ENCODE results near the gene MYCL. TPM values are rescaled to one million over a fixed set of nuclear protein-coding genes. Genes with fewer than 3 reads are reported as not detected.

MYCL gene
- total and polyA plus RNA-seq, 10 of the 15 experiments (the other 5 are each of a cell fraction or from before 2014, with no cell fraction given) = 0.11 to 1.4 (median 0.40) TPM; not detected in 1

DNA sequence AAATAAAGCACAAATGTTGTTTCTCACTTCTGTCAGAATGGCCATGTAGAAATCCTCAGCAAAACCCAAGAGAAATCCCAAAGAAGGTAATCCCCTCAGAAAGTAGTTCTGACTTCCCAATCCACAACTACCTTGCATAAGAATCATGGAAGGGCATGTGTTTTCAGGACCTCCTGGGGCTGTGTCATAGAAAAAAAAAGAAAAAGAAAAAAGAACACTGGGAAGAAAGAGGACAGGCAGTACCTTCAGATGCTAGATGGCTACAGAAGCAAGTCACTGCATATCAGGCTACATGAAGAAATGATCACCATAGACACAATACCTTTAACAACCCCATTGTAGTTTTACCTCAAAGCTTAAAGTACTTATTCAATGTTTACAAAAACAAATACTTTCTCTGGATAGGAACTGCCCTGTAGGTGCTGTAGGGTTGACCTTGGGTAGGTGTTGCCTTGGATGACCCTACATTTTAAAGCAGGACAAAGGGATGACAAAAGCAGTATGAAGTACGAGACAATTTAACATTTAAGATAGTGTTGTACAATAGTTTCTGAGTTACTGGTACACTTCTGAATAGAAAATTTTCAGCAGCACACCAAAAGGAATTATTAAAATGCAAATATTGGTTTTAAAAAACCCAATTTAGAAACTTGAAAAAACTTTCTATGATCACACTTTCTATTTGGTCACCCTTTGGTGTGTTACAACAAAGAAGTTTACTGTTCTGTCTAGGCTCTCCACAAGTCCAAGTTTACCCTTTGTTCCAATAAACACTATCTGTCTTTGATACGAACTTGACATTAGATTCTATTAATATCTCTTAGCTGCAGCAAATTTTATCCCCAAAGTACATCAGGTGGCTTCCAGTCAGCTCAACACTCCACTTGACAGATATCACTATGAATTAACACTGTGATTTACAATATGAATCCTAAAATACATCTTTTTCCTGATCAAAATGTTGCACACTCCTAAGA is 23.4 kb downstream of the MYCL start (continued):
- TF ChIP-seq, protein P1, sequence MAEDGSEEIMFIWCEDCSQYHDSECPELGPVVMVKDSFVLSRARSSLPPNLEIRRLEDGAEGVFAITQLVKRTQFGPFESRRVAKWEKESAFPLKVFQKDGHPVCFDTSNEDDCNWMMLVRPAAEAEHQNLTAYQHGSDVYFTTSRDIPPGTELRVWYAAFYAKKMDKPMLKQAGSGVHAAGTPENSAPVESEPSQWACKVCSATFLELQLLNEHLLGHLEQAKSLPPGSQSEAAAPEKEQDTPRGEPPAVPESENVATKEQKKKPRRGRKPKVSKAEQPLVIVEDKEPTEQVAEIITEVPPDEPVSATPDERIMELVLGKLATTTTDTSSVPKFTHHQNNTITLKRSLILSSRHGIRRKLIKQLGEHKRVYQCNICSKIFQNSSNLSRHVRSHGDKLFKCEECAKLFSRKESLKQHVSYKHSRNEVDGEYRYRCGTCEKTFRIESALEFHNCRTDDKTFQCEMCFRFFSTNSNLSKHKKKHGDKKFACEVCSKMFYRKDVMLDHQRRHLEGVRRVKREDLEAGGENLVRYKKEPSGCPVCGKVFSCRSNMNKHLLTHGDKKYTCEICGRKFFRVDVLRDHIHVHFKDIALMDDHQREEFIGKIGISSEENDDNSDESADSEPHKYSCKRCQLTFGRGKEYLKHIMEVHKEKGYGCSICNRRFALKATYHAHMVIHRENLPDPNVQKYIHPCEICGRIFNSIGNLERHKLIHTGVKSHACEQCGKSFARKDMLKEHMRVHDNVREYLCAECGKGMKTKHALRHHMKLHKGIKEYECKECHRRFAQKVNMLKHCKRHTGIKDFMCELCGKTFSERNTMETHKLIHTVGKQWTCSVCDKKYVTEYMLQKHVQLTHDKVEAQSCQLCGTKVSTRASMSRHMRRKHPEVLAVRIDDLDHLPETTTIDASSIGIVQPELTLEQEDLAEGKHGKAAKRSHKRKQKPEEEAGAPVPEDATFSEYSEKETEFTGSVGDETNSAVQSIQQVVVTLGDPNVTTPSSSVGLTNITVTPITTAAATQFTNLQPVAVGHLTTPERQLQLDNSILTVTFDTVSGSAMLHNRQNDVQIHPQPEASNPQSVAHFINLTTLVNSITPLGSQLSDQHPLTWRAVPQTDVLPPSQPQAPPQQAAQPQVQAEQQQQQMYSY (CRISPR knock-in tag; IDR thresholded peaks at IDR 0.05) = no peak
- TF ChIP-seq PML (IDR thresholded peaks at IDR 0.05; ENCODE audit: low read length) = 0 out of 2 replicates have a peak, but pooled peaks have one; percentile 21
- peak; percentile 71 for TF ChIP-seq MEF2B (IDR thresholded peaks at IDR 0.05; ENCODE audit: partially characterized antibody, poor library complexity, severe bottlenecking)
- no peak for TF ChIP-seq HCFC1 (IDR thresholded peaks at IDR 0.05; ENCODE audit: low read length)

DNA sequence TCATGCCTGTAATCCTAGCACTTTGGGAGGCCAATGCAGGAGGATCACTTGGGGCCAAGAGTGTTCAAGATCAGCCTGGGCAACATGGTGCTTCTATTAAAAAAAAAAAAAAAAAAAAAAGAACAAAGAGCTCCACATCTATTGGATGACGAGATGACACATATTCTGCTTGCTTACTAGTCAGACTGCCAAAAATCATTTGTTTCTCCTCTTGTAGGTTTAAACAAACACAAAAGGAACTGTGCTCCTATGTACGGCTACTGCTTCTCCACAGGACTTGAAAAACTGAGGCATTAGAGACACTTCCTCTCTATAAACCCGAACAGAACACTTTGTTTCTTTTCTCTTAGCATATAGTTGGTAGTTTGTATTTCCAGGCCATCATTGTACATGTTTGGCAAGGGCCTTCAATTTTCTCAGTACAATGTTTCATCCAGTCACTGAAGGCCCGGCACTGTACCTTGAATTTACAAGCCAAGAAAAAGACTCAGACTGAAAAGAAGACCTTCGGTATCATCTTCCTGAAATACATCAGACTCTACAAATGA is 24.4 kb downstream of the MYCL start:
- peaks cover 24% of the 10 kb centered on the region for H3K4me1 ChIP-seq (ENCODE audit: control insufficient read depth, insufficient read depth, low read length)
- FAIRE-seq = no peak
- ChIA-PET RAD21 (ENCODE audit: unreplicated experiment) (interaction anchor here (0.6 to 1.6 kb wide), 4 partner anchors 30 to 988 kb away, joined by 3 to 5 read pairs (median 3); no protein-coding TSS in a partner anchor), SMC1A (ENCODE audit: uncharacterized antibody, unreplicated experiment) (interaction anchor here (1.5 kb wide), 1 partner anchor 23 kb away, joined by 3 read pairs; no protein-coding TSS in a partner anchor), POLR2A (interaction anchor here (0.6 to 0.8 kb wide), 4 partner anchors 27 to 108 kb away, joined by 4 to 6 read pairs (median 4); no protein-coding TSS in a partner anchor), CTCF (interaction anchor here (0.6 to 2.4 kb wide), 6 partner anchors 16 to 667 kb away, joined by 3 to 6 read pairs (median 3); no protein-coding TSS in a partner anchor)
- H3K9me3 ChIP-seq (replicated peaks; ENCODE audit: control insufficient read depth, insufficient read depth, low read length) = no peaks in the 10 kb centered on the region
- no peaks in the 10 kb centered on the region for H3K27me3 ChIP-seq (replicated peaks in 1 of 2; ENCODE audit: control insufficient read depth in 2 of 2, insufficient read depth in 2 of 2, low read length in 1 of 2)
- no peak for DNase-seq (ENCODE audit: low read depth, low spot score)
- peak overlapping the region; percentile 46; the same call in 1 of the 2 replicates for H3K4me3 ChIP-seq
- peak overlapping the region; percentile 17; the same call in 1 of the 2 replicates for H3K4me2 ChIP-seq (ENCODE audit: control insufficient read depth, insufficient read depth)
- H2AFZ ChIP-seq (ENCODE audit: control insufficient read depth, low read depth, low read length) = no peak overlapping the region
- peak; percentile 11 for ATAC-seq
- in situ Hi-C loops (cut with MboI) (no loop called here), intact Hi-C loops (cut with micrococcal nuclease; ENCODE audit: unreplicated experiment) (loop anchor here (2.0 kb wide), 1 partner anchor 61 kb away; no protein-coding TSS in a partner anchor)
- H3K79me2 ChIP-seq (ENCODE audit: control insufficient read depth, insufficient read depth, low read length) = peaks cover 88% of the 10 kb centered on the region
- H3K36me3 ChIP-seq (ENCODE audit: control insufficient read depth in 2 of 2, insufficient read depth in 2 of 2, low read length in 1 of 2) = no peaks in the 10 kb centered on the region; a peak in 1 of 4 replicates
- TF ChIP-seq SPI1 (IDR thresholded peaks at IDR 0.05; ENCODE audit: borderline replicate concordance, insufficient read depth, low read depth, low read length) = peak; percentile 54; the same call in 1 of the 2 replicates
- TF ChIP-seq SMARCA5 (IDR thresholded peaks at IDR 0.05) = no peak
- TF ChIP-seq PAX8 (IDR thresholded peaks at IDR 0.05) = no peak
- TF ChIP-seq MYC (IDR thresholded peaks at IDR 0.05; ENCODE audit: insufficient read depth, insufficient read length, insufficient replicate concordance, low read length, severe bottlenecking) = no peak
- no peak for TF ChIP-seq HCFC1 (IDR thresholded peaks at IDR 0.05; ENCODE audit: low read length)
- TF ChIP-seq ZZZ3 (IDR thresholded peaks at IDR 0.05; ENCODE audit: control insufficient read depth, insufficient read length, low read depth) = no peak
- TF ChIP-seq IKZF1 (conservative IDR thresholded peaks at IDR 0.05) = no peak
- TF ChIP-seq RB1 (IDR thresholded peaks at IDR 0.05; ENCODE audit: borderline replicate concordance) = no peak
- H3K9ac ChIP-seq (ENCODE audit: control insufficient read depth, insufficient read depth, low read length) = peak overlapping the region; percentile 29; the same call in 1 of the 2 replicates
- 79% methylated on average over 5 of the region's 5 CpGs for WGBS (ENCODE audit: insufficient coverage, insufficient replicate concordance, low lambda C conversion rate, missing lambda C conversion rate)
- H3K27ac ChIP-seq (ENCODE audit: control insufficient read depth, insufficient read depth) = peak overlapping the region; percentile 59
- no TSS peak for BruUV-seq (replicated peaks)
- H4K20me1 ChIP-seq (ENCODE audit: control insufficient read depth, insufficient read depth) = no peaks in the 10 kb centered on the region

Data from GM12878 (cell line).